Measurements from ENCODE around the gene HAUS7. TPM values are rescaled to one million over a fixed set of nuclear protein-coding genes. Genes with fewer than 3 reads are reported as not detected.

Gene HAUS7
- total and polyA plus RNA-seq, 2 of the 8 experiments (the other 6 are each of a cell fraction or from before 2014, with no cell fraction given): 45.4 to 54.0 TPM

DNA sequence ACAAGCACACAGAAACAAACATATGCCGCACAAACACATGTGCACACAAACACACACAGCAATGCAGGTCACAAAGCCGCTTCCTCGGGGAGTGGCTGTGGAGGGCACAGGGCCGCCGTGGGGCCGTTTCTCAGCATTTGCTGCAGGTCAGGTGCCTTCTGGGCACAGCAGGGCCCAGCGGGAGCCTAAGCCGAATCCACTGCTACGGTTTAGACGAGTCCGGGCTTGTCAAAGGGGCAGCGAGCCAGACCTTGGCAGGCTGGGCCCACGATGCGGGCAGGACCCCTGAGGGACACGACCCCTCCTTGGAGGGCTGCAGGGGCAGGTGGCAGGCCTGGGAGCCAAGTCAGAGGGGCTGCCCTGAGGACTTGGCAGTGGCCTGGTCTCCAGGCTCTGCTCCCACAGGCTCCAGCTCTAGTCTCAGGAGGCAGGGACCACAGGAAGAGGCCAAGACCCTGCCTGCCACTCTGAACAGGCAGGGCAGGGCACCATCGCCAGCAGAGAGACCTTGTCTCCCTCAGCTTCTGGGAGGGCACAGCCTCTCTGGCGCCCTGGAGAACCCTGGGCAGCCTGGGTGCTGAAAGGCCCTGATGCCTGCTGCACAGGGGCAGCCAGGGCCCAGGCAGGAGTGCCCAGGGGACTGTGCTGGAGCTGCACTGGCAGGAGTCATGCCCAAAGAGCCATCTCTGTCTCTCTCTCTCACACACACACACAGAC lies 41.6 kb upstream of the HAUS7 start (continued):
- TF ChIP-seq CHD7 (IDR thresholded peaks at IDR 0.05; ENCODE audit: insufficient replicate concordance, low read length) (no peak), GABPA (IDR thresholded peaks at IDR 0.05; ENCODE audit: borderline replicate concordance, insufficient read depth, low read length) (no peak), ATF2 (IDR thresholded peaks at IDR 0.05; ENCODE audit: low read length) (no peak), EZH2 (IDR thresholded peaks at IDR 0.05; ENCODE audit: low read depth, low read length, severe bottlenecking) (no peak), SIX5 (IDR thresholded peaks at IDR 0.05; ENCODE audit: low read depth, low read length) (no peak), RNF2 (IDR thresholded peaks at IDR 0.05; ENCODE audit: borderline replicate concordance, low read depth, low read length, missing control alignments, poor library complexity, severe bottlenecking) (no peak), EGR1 (IDR thresholded peaks at IDR 0.05; ENCODE audit: borderline replicate concordance, low read depth, low read length) (no peak), SRF (IDR thresholded peaks at IDR 0.05; ENCODE audit: low read depth, low read length) (no peak)
